ENCODE data around the gene GLOD4. TPM values are rescaled to one million over a fixed set of nuclear protein-coding genes. Genes with fewer than 3 reads are reported as not detected.

GLOD4 gene
- total RNA-seq, 3 donors from 2014 or later = 47.5 to 61.1 (median 59.9) TPM

DNA sequence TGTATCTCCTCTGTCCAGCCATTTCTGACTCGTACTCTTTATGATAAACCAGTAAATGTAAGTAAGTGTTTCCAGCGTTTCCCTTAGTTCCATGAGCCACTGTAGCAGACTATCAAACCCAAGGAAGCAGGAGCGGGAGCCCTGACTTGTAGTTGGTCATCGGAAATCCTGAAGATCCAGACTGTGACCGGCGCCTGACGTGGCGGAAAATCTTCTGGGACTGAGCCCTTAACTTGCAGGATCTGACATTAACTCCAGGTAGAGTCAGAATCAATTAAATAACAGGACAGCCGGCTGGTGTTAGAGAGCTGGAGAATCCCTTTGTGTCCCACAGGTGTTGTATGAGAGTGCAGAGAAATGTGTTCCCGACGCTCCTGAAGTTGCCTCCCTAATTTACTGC, 4.0 kb downstream of the GLOD4 start:
- TF ChIP-seq, protein P1, sequence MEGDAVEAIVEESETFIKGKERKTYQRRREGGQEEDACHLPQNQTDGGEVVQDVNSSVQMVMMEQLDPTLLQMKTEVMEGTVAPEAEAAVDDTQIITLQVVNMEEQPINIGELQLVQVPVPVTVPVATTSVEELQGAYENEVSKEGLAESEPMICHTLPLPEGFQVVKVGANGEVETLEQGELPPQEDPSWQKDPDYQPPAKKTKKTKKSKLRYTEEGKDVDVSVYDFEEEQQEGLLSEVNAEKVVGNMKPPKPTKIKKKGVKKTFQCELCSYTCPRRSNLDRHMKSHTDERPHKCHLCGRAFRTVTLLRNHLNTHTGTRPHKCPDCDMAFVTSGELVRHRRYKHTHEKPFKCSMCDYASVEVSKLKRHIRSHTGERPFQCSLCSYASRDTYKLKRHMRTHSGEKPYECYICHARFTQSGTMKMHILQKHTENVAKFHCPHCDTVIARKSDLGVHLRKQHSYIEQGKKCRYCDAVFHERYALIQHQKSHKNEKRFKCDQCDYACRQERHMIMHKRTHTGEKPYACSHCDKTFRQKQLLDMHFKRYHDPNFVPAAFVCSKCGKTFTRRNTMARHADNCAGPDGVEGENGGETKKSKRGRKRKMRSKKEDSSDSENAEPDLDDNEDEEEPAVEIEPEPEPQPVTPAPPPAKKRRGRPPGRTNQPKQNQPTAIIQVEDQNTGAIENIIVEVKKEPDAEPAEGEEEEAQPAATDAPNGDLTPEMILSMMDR (IDR thresholded peaks at IDR 0.05) = no peak
- TF ChIP-seq POLR2AphosphoS5 (IDR thresholded peaks at IDR 0.05) (no peak), POLR2A (IDR thresholded peaks at IDR 0.05) (no peak)
- H3K4me1 ChIP-seq = peaks cover 2 to 3% of the 10 kb centered on the region in 2 donors
- no peak overlapping the region for H3K27ac ChIP-seq
- DNase-seq (ENCODE audit: low spot score in 2 of 2) = no peak
- intact Hi-C loops (cut with DNase I; ENCODE audit: low total_unique reads) = no loop called here
- H3K36me3 ChIP-seq = no peaks in the 10 kb centered on the region
- no peak overlapping the region for H3K4me3 ChIP-seq
- H3K27me3 ChIP-seq = no peaks in the 10 kb centered on the region
- no peaks in the 10 kb centered on the region for H3K9me3 ChIP-seq

DNA sequence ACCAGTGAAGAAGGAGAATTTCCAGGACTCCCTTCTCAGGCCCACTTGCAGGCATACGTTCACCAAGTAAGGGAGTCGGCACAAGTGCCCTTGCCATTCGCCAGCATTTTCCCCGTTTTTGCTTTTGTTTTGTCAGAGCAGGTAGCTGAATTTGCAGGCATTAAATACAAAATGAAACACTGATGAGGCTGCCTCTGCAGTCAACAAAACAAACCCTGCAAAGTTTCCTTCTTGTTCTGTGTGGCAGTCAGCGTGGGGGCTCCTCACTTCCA, 7.8 kb downstream of the GLOD4 start:
- H3K27me3 ChIP-seq = no peaks in the 10 kb centered on the region
- H3K9me3 ChIP-seq = no peaks in the 10 kb centered on the region
- TF ChIP-seq POLR2AphosphoS5 (IDR thresholded peaks at IDR 0.05) = no peak
- TF ChIP-seq, protein P1 (IDR thresholded peaks at IDR 0.05) = no peak
- TF ChIP-seq POLR2A (IDR thresholded peaks at IDR 0.05) = no peak
- H3K4me3 ChIP-seq = no peak overlapping the region
- DNase-seq (ENCODE audit: low spot score in 2 of 2) = no peak
- H3K36me3 ChIP-seq = peaks cover 3% of the 10 kb centered on the region
- no peak overlapping the region for H3K27ac ChIP-seq
- H3K4me1 ChIP-seq = no peaks in the 10 kb centered on the region
- intact Hi-C loops (cut with DNase I; ENCODE audit: low total_unique reads) = no loop called here

DNA sequence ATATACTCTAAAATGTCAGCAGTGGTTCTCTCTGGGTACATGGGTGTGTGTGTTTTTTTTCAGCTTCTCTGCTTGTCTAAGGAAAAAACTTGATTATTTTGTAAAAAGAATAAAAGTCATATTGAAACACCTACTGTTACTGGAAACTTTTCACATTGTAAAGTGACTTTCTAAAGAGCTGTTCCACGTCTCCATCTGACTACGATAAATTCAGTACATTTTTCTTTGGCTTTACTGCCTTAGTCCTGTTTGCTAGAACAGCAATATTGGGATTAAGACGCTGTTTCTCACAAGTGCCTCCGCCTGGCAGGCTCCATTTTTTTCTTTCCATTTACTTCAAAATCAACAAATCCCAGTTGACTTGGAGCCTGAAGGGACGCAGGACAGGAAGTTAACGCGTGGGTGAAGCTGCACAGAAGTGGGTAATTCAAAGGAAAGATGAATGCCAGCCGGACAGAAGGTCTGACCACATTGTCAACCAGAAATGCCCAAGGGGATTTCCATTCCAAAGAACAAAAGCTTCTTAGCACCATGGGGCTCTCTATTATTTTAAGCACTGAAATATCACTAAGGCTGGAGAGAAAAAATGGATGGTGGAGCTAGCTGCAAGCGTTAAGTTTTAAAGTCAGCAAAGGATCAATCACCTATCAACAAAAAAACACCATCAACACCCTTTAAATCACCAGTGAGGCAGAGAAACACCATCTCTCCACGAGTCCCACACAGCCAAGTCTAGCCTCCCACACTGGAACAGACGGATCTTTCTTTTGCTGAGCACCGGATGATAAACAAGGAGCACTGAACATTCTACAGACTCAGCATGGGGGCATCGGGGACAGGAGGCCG, 8.4 kb downstream of the GLOD4 start:
- H3K36me3 ChIP-seq = peaks cover 3% of the 10 kb centered on the region
- no peak overlapping the region for H3K27ac ChIP-seq
- no peak for DNase-seq (ENCODE audit: low spot score in 2 of 2)

DNA sequence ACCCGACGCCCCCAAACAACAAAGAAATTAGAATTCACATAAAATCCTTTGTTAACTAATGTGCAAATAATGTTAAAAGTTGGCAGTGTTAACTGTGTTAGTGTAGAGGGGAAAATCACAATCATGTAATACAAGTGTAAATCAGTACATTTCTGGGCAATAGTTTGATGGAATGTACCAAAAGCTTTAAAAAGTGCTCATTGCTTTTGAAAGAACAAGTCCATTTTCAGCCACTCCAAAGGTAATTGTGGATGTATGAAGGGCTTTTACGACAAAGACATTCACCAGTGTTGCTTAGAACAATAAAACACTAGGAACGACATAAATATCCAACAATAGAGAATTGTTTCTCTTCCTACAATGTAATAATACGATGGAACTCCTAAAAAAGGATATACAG, 9.1 kb downstream of the GLOD4 start:
- TF ChIP-seq POLR2A (IDR thresholded peaks at IDR 0.05) (no peak), POLR2AphosphoS5 (IDR thresholded peaks at IDR 0.05) (no peak)
- TF ChIP-seq, protein P1 (IDR thresholded peaks at IDR 0.05) = no peak
- no peaks in the 10 kb centered on the region for H3K27me3 ChIP-seq
- H3K9me3 ChIP-seq = no peaks in the 10 kb centered on the region
- intact Hi-C loops (cut with DNase I; ENCODE audit: low total_unique reads) = no loop called here
- no peak overlapping the region for H3K4me3 ChIP-seq
- no peak for DNase-seq (ENCODE audit: low spot score in 2 of 2)
- no peaks in the 10 kb centered on the region for H3K4me1 ChIP-seq
- no peak overlapping the region for H3K27ac ChIP-seq
- H3K36me3 ChIP-seq = peaks cover 3% of the 10 kb centered on the region

More for the DNA sequence above, 8.4 kb downstream of the GLOD4 start:
- no peak for TF ChIP-seq POLR2A (IDR thresholded peaks at IDR 0.05)
- TF ChIP-seq POLR2AphosphoS5 (IDR thresholded peaks at IDR 0.05) = no peak
- TF ChIP-seq, protein P1 (IDR thresholded peaks at IDR 0.05) = no peak
- H3K27me3 ChIP-seq = no peaks in the 10 kb centered on the region
- intact Hi-C loops (cut with DNase I; ENCODE audit: low total_unique reads) = no loop called here
- no peaks in the 10 kb centered on the region for H3K4me1 ChIP-seq
- H3K4me3 ChIP-seq = no peak overlapping the region
- H3K9me3 ChIP-seq = no peaks in the 10 kb centered on the region

DNA sequence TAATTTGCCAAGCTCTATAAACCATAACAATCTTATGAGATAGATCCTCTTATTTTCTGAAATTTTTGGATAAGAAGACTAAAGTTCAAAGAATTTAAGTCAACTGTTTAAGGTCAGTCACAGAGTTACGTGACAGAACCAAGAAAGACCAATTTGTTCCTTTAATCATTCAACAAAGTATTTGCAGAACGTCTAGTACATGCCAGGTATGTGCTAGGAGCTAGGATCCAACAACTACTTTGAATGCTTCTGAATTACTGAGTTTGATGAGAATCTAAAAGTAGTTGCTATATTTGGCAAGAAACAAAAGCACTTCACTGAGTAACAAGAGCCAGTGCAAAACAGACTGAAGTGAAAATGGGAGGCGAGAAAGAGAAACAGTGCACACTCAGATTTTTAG, 15.0 kb downstream of the GLOD4 start:
- Histone ChIP-seq H3K36me3 (peaks cover 3% of the 10 kb centered on the region), H3K27me3 (no peaks in the 10 kb centered on the region), H3K4me1 (no peaks in the 10 kb centered on the region), H3K27ac (no peak overlapping the region), H3K9me3 (no peaks in the 10 kb centered on the region), H3K4me3 (no peak overlapping the region)
- no peak for DNase-seq (ENCODE audit: low spot score in 2 of 2)
- TF ChIP-seq POLR2AphosphoS5 (IDR thresholded peaks at IDR 0.05) = no peak
- no peak for TF ChIP-seq POLR2A (IDR thresholded peaks at IDR 0.05)
- TF ChIP-seq, protein P1 (IDR thresholded peaks at IDR 0.05) = no peak
- intact Hi-C loops (cut with DNase I; ENCODE audit: low total_unique reads) = no loop called here
